ENCODE data around the gene PTCD2.
"Not testable (repeated sequence)": the region's sequence is repeated elsewhere in the genome, so short reads cannot be mapped to it uniquely, and the experiment has no call there.

DNA sequence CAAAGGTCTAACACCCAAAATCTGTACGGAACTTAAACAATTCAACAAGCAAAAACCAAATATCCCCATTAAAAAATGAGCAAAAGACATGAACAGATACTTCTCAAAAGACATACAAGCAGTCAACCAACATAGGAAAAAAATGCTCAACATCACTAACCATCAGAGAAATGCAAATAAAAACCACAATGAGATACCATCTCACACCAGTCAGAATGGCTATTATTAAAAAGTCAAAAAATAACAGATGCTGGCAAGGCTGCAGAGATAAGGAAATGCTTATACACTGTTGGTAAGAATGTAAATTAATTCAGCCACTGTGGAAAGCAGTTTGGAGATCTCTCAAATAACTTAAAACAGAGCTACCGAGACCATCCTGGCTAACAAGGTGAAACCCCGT, 22.0 kb upstream of the PTCD2 start:
- TF ChIP-seq, protein P1, sequence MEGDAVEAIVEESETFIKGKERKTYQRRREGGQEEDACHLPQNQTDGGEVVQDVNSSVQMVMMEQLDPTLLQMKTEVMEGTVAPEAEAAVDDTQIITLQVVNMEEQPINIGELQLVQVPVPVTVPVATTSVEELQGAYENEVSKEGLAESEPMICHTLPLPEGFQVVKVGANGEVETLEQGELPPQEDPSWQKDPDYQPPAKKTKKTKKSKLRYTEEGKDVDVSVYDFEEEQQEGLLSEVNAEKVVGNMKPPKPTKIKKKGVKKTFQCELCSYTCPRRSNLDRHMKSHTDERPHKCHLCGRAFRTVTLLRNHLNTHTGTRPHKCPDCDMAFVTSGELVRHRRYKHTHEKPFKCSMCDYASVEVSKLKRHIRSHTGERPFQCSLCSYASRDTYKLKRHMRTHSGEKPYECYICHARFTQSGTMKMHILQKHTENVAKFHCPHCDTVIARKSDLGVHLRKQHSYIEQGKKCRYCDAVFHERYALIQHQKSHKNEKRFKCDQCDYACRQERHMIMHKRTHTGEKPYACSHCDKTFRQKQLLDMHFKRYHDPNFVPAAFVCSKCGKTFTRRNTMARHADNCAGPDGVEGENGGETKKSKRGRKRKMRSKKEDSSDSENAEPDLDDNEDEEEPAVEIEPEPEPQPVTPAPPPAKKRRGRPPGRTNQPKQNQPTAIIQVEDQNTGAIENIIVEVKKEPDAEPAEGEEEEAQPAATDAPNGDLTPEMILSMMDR (conservative IDR thresholded peaks at IDR 0.05 in 1 of 2, IDR thresholded peaks at IDR 0.05 in 1 of 2; ENCODE audit: low read depth in 1 of 2, low read length in 2 of 2): not testable (repeated sequence)
- not testable (repeated sequence) for TF ChIP-seq EZH2 (IDR thresholded peaks at IDR 0.05; ENCODE audit: low read length, missing control alignments)
